GM23338 (cell line): ENCODE results near the gene CORT. TPM values are rescaled to one million over a fixed set of nuclear protein-coding genes. Genes with fewer than 3 reads are reported as not detected.

Source experiments
- ATAC-seq: fragments of 200-7000 bp; cut with Tn5 transposase; 3 replicates; pipeline ENCODE4 v1.9.1; 2020
- DNase-seq: peaks from one replicate; pipeline ENCODE4 v3.0.0-alpha.2; 2015; ENCODE audit warnings: low spot score
- H2AFZ ChIP-seq: fragments of 200-600 bp; sonication (generic); 2 replicates; pipeline ENCODE4 v1.8.0; 2016; ENCODE audit warnings: antibody characterized with exemption, mild to moderate bottlenecking, moderate library complexity
- H3F3A ChIP-seq: fragments of 200-600 bp; sonication (generic); replicated peaks from 2 replicates; pipeline ENCODE4 v1.8.0; 2017; ENCODE audit warnings: antibody characterized with exemption, mixed run types, low read depth
- H3K27ac ChIP-seq: fragments of 200-600 bp; sonication (generic); 2 replicates; pipeline ENCODE4 v1.6.1; 2016; ENCODE audit warnings: low read depth
- H3K27me3 ChIP-seq: fragments of 200-600 bp; sonication (generic); 2 replicates; pipeline ENCODE4 v1.8.0; 2016; ENCODE audit warnings: mild to moderate bottlenecking, mixed run types, moderate library complexity; ENCODE audit not compliant: insufficient read depth
- H3K36me3 ChIP-seq: fragments of 200-600 bp; sonication (generic); 2 replicates; pipeline ENCODE4 v1.8.0; 2016; ENCODE audit warnings: mild to moderate bottlenecking; ENCODE audit not compliant: insufficient read depth
- H3K4me1 ChIP-seq: fragments of 200-600 bp; sonication (generic); 2 replicates; pipeline ENCODE4 v1.8.0; 2016; ENCODE audit warnings: mild to moderate bottlenecking, moderate library complexity; ENCODE audit not compliant: insufficient read depth
- H3K4me2 ChIP-seq: fragments of 200-600 bp; sonication (generic); 2 replicates; pipeline ENCODE4 v1.7.1; 2017; ENCODE audit warnings: mixed run types
- H3K4me3 ChIP-seq: fragments of 200-600 bp; sonication (generic); 2 replicates; pipeline ENCODE4 v1.6.1; 2016; ENCODE audit warnings: mixed run types
- H3K79me2 ChIP-seq: fragments of 200-600 bp; sonication (generic); replicated peaks from 2 replicates; pipeline ENCODE4 v1.8.0; 2017; ENCODE audit warnings: mild to moderate bottlenecking; ENCODE audit not compliant: insufficient read depth
- H3K9me2 ChIP-seq: fragments of 200-600 bp; sonication (generic); 2 replicates; pipeline ENCODE4 v1.8.0; 2017; ENCODE audit not compliant: insufficient read depth
- H4K20me1 ChIP-seq: fragments of 200-600 bp; sonication (generic); replicated peaks from 2 replicates; pipeline ENCODE4 v1.8.0; 2017; ENCODE audit warnings: mild to moderate bottlenecking; ENCODE audit not compliant: insufficient read depth
- H3K27ac Mint-ChIP-seq: 2 replicates; pipeline ENCODE4 v1.8.0; 2020; ENCODE audit warnings: inconsistent platforms, mild to moderate bottlenecking, moderate library complexity, mixed read lengths
- H3K27me3 Mint-ChIP-seq: 3 replicates; pipeline ENCODE4 v1.8.0; 2022; ENCODE audit warnings: low read depth, mild to moderate bottlenecking, moderate library complexity, mixed read lengths, inconsistent platforms; ENCODE audit not compliant: insufficient read depth, poor library complexity
- H3K36me3 Mint-ChIP-seq: 3 replicates; pipeline ENCODE4 v1.8.0; 2021; ENCODE audit warnings: low read depth, mild to moderate bottlenecking, inconsistent platforms, moderate library complexity, mixed read lengths
- H3K4me1 Mint-ChIP-seq: 3 replicates; pipeline ENCODE4 v1.8.0; 2020; ENCODE audit warnings: mild to moderate bottlenecking, inconsistent platforms, mixed read lengths
- H3K4me3 Mint-ChIP-seq: 3 replicates; pipeline ENCODE4 v1.8.0; 2021; ENCODE audit warnings: moderate library complexity, mild to moderate bottlenecking, inconsistent platforms, mixed read lengths
- H3K9me3 Mint-ChIP-seq: 3 replicates; pipeline ENCODE4 v1.8.0; 2020; ENCODE audit warnings: moderate library complexity, mild to moderate bottlenecking, inconsistent platforms, mixed read lengths
- CREB1 ChIP-seq: fragments of 250-450 bp; sonication (Bioruptor Pico); IDR thresholded peaks from 2 replicates; pipeline ENCODE4 v1.5.0; 2020; ENCODE audit warnings: low read depth, mild to moderate bottlenecking, moderate library complexity
- EZH2 ChIP-seq: fragments of 200-600 bp; sonication (generic); IDR thresholded peaks from one replicate; pipeline ENCODE4 v1.8.0; 2017; ENCODE audit warnings: antibody characterized with exemption, mild to moderate bottlenecking, low read depth; ENCODE audit not compliant: unreplicated experiment
- EZH2phosphoT487 ChIP-seq: fragments of 200-600 bp; sonication (generic); IDR thresholded peaks from one replicate; pipeline ENCODE4 v1.8.1; 2018; ENCODE audit warnings: antibody characterized with exemption; ENCODE audit not compliant: unreplicated experiment
- POLR2AphosphoS5 ChIP-seq: IDR thresholded peaks from 2 replicates; pipeline ENCODE4 v1.6.1; 2016; ENCODE audit warnings: antibody characterized with exemption, low read depth
- STAT1 ChIP-seq: IDR thresholded peaks from one replicate; pipeline ENCODE4 v1.6.1; 2016; ENCODE audit warnings: antibody characterized with exemption; ENCODE audit not compliant: unreplicated experiment
- ZNF114 ChIP-seq: fragments of 250-450 bp; sonication (Bioruptor Pico); IDR thresholded peaks from 2 replicates; pipeline ENCODE4 v1.5.0; 2020; ENCODE audit warnings: mild to moderate bottlenecking, moderate library complexity
- ZNF331 ChIP-seq: fragments of 250-450 bp; sonication (Bioruptor Pico); IDR thresholded peaks from 2 replicates; pipeline ENCODE4 v1.5.0; 2020; ENCODE audit warnings: low read depth, mild to moderate bottlenecking, moderate library complexity
- polyA plus RNA-seq: library from polyadenylated mRNA; unstranded; fragments of >200 nt; fragmentation: Nextera tagmentation; extraction: Ambion mirVana; gene quantifications from 2 replicates; pipeline ENCODE4 v1.2.1, GENCODE V29; 2016
- total RNA-seq: library from RNA; depleted of rRNA; stranded (reverse); fragments of >200 nt; shearing (Covaris generic); gene quantifications from 2 replicates; pipeline ENCODE4 v1.2.3, GENCODE V29; 2014
- TF ChIP-seq, protein P1 (sequence below): IDR thresholded peaks from 2 replicates; pipeline ENCODE4 v1.6.1; 2016; ENCODE audit warnings: antibody characterized with exemption
- TF ChIP-seq, protein P2 (sequence below), 2 experiments: fragments of 200-600 bp in 1 of 2; sonication (generic) in 1 of 2; conservative IDR thresholded peaks; 2 replicates each; pipeline versions ENCODE4 v1.5.1 to v1.6.1; 2016 to 2017; ENCODE audit warnings: antibody characterized with exemption in 2 of 2, low read depth in 2 of 2, mild to moderate bottlenecking in 2 of 2, moderate library complexity in 1 of 2
- TF ChIP-seq, protein P3 (sequence below): fragments of 250-450 bp; sonication (Bioruptor Pico); IDR thresholded peaks from 2 replicates; pipeline ENCODE4 v1.5.0; 2020; ENCODE audit warnings: mild to moderate bottlenecking, moderate library complexity

Gene CORT
- total and polyA plus RNA-seq, 2 experiments from 2014 or later, result 1.4 TPM; not detected in 1

DNA sequence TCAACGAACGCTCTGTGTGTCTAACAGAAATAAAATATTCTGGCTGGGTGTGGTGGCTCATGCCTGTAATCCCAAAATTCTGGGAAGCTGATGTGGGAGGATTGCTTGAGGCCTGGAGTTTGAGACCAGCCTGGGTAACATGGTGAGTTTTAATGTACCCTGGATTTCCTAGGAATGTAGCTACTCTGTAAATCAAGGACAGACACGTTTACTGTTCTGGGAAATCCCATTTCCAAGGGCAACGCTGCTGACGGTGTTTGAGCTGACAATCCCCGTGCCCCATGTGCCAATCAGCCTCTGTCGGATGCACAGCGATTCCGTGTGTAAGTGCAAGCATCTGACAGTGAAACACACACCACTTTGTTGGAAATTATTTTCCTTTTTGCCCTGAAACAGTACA is 8.0 kb downstream of the CORT start:
- no peaks in the 10 kb centered on the region for H3K4me1 ChIP-seq
- H3K9me2 ChIP-seq, result no peaks in the 10 kb centered on the region
- Mint-ChIP-seq H3K27ac (no peak overlapping the region), H3K36me3 (peaks cover 47% of the 10 kb centered on the region), H3K27me3 (peaks cover 8% of the 10 kb centered on the region), H3K9me3 (peaks cover 5% of the 10 kb centered on the region; the same call in 2 of the 3 replicates), H3K4me3 (no peak overlapping the region), H3K4me1 (no peaks in the 10 kb centered on the region)
- TF ChIP-seq POLR2AphosphoS5 (no peak), ZNF331 (no peak), CREB1 (CRISPR knock-in tag) (no peak), STAT1 (no peak), EZH2phosphoT487 (no peak), ZNF114 (CRISPR knock-in tag) (no peak)
- TF ChIP-seq, protein P1, sequence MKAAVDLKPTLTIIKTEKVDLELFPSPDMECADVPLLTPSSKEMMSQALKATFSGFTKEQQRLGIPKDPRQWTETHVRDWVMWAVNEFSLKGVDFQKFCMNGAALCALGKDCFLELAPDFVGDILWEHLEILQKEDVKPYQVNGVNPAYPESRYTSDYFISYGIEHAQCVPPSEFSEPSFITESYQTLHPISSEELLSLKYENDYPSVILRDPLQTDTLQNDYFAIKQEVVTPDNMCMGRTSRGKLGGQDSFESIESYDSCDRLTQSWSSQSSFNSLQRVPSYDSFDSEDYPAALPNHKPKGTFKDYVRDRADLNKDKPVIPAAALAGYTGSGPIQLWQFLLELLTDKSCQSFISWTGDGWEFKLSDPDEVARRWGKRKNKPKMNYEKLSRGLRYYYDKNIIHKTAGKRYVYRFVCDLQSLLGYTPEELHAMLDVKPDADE, result no peak
- H3F3A ChIP-seq, result peaks cover 25% of the 10 kb centered on the region; the same call in 1 of the 2 replicates
- peaks cover 22% of the 10 kb centered on the region for H3K36me3 ChIP-seq
- DNase-seq, result no peak
- H3K79me2 ChIP-seq, result no peaks in the 10 kb centered on the region
- no peak for ATAC-seq
- no peak overlapping the region for H2AFZ ChIP-seq
- no peaks in the 10 kb centered on the region for H3K27me3 ChIP-seq
- no peak overlapping the region for H3K4me2 ChIP-seq
- H3K4me3 ChIP-seq, result no peak overlapping the region
- H4K20me1 ChIP-seq, result no peaks in the 10 kb centered on the region; the same call in 1 of the 2 replicates
- 0 out of 2 replicates have a peak overlapping the region, but pooled peaks have one; percentile 59 for H3K27ac ChIP-seq

DNA sequence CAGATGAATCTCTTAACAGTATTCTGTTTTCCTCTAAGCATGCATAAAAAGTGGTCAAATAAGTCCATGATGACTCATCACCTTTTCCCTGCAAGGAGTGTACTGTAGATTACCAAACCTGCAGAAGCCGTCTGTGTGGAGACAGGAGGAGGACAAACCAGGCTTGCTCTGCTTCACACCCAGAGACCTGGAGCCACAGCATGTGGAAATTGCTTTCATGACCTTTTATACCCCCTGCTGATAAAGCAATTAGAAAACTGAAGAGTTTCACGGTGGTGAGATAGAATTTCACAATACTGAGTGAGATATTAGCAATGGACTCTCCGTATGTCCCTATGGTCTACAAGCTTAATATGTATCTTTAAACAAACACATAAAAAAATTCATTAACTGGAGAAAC is 9.4 kb downstream of the CORT start:
- peaks cover 4% of the 10 kb centered on the region; the same call in 2 of the 3 replicates for H3K9me3 Mint-ChIP-seq
- Histone ChIP-seq H3K4me2 (no peak overlapping the region), H2AFZ (no peak overlapping the region), H3K9me2 (no peaks in the 10 kb centered on the region), H4K20me1 (no peaks in the 10 kb centered on the region; the same call in 1 of the 2 replicates), H3K4me1 (no peaks in the 10 kb centered on the region), H3K27ac (peak overlapping the region; percentile 32; the same call in 1 of the 2 replicates), H3K79me2 (no peaks in the 10 kb centered on the region), H3K4me3 (no peak overlapping the region), H3F3A (peaks cover 27% of the 10 kb centered on the region; the same call in 1 of the 2 replicates), H3K36me3 (peaks cover 33% of the 10 kb centered on the region), H3K27me3 (no peaks in the 10 kb centered on the region)
- no peaks in the 10 kb centered on the region for H3K4me1 Mint-ChIP-seq
- peaks cover 56% of the 10 kb centered on the region for H3K36me3 Mint-ChIP-seq
- peak overlapping the region; percentile 79 for H3K27ac Mint-ChIP-seq
- H3K27me3 Mint-ChIP-seq, result peaks cover 8% of the 10 kb centered on the region
- TF ChIP-seq, protein P1, result no peak
- no peak for TF ChIP-seq STAT1
- TF ChIP-seq, protein P2, sequence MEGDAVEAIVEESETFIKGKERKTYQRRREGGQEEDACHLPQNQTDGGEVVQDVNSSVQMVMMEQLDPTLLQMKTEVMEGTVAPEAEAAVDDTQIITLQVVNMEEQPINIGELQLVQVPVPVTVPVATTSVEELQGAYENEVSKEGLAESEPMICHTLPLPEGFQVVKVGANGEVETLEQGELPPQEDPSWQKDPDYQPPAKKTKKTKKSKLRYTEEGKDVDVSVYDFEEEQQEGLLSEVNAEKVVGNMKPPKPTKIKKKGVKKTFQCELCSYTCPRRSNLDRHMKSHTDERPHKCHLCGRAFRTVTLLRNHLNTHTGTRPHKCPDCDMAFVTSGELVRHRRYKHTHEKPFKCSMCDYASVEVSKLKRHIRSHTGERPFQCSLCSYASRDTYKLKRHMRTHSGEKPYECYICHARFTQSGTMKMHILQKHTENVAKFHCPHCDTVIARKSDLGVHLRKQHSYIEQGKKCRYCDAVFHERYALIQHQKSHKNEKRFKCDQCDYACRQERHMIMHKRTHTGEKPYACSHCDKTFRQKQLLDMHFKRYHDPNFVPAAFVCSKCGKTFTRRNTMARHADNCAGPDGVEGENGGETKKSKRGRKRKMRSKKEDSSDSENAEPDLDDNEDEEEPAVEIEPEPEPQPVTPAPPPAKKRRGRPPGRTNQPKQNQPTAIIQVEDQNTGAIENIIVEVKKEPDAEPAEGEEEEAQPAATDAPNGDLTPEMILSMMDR (conservative IDR thresholded peaks at IDR 0.05; ENCODE audit: low read depth in 2 of 2), result no peak
- TF ChIP-seq ZNF331, result no peak
- TF ChIP-seq, protein P3, sequence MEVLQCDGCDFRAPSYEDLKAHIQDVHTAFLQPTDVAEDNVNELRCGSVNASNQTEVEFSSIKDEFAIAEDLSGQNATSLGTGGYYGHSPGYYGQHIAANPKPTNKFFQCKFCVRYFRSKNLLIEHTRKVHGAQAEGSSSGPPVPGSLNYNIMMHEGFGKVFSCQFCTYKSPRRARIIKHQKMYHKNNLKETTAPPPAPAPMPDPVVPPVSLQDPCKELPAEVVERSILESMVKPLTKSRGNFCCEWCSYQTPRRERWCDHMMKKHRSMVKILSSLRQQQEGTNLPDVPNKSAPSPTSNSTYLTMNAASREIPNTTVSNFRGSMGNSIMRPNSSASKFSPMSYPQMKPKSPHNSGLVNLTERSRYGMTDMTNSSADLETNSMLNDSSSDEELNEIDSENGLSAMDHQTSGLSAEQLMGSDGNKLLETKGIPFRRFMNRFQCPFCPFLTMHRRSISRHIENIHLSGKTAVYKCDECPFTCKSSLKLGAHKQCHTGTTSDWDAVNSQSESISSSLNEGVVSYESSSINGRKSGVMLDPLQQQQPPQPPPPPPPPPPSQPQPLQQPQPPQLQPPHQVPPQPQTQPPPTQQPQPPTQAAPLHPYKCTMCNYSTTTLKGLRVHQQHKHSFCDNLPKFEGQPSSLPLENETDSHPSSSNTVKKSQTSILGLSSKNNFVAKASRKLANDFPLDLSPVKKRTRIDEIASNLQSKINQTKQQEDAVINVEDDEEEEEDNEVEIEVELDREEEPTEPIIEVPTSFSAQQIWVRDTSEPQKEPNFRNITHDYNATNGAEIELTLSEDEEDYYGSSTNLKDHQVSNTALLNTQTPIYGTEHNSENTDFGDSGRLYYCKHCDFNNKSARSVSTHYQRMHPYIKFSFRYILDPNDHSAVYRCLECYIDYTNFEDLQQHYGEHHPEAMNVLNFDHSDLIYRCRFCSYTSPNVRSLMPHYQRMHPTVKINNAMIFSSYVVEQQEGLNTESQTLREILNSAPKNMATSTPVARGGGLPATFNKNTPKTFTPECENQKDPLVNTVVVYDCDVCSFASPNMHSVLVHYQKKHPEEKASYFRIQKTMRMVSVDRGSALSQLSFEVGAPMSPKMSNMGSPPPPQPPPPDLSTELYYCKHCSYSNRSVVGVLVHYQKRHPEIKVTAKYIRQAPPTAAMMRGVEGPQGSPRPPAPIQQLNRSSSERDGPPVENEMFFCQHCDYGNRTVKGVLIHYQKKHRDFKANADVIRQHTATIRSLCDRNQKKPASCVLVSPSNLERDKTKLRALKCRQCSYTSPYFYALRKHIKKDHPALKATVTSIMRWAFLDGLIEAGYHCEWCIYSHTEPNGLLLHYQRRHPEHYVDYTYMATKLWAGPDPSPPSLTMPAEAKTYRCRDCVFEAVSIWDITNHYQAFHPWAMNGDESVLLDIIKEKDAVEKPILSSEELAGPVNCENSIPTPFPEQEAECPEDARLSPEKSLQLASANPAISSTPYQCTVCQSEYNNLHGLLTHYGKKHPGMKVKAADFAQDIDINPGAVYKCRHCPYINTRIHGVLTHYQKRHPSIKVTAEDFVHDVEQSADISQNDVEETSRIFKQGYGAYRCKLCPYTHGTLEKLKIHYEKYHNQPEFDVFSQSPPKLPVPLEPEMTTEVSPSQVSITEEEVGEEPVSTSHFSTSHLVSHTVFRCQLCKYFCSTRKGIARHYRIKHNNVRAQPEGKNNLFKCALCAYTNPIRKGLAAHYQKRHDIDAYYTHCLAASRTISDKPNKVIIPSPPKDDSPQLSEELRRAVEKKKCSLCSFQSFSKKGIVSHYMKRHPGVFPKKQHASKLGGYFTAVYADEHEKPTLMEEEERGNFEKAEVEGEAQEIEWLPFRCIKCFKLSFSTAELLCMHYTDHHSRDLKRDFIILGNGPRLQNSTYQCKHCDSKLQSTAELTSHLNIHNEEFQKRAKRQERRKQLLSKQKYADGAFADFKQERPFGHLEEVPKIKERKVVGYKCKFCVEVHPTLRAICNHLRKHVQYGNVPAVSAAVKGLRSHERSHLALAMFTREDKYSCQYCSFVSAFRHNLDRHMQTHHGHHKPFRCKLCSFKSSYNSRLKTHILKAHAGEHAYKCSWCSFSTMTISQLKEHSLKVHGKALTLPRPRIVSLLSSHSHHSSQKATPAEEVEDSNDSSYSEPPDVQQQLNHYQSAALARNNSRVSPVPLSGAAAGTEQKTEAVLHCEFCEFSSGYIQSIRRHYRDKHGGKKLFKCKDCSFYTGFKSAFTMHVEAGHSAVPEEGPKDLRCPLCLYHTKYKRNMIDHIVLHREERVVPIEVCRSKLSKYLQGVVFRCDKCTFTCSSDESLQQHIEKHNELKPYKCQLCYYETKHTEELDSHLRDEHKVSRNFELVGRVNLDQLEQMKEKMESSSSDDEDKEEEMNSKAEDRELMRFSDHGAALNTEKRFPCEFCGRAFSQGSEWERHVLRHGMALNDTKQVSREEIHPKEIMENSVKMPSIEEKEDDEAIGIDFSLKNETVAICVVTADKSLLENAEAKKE, result no peak
- no peak for TF ChIP-seq EZH2
- TF ChIP-seq ZNF114 (CRISPR knock-in tag), result no peak
- DNase-seq, result no peak
- H3K4me3 Mint-ChIP-seq, result no peak overlapping the region
- ATAC-seq, result no peak
